ENCODE measurements around the gene EPPIN. TPM values are rescaled to one million over a fixed set of nuclear protein-coding genes. Genes with fewer than 3 reads are reported as not detected.

Gene EPPIN
- total and polyA plus RNA-seq, 10 of the 15 experiments (the other 5 are each of a cell fraction or from before 2014, with no cell fraction given), result not detected

DNA sequence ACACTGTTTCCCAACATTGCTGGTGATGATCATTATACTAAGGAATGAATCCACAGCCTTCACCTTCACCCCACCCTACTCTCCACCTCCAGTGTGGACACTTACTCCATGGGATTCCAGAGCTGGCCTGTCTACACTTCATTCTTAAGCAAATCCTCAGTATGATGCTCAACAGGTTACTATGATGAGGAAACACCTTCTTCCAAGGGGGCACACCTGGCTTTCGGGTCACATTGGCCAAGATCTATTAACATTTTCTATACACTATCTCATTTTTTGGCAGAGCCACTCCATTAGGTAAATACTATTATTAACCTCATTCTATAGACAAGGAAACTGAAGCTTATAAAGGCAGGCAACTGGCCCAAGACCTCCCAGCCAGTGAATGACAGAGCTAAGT, 8.0 kb upstream of the EPPIN start (continued):
- TF ChIP-seq ETV6 (conservative IDR thresholded peaks at IDR 0.05 in 1 of 2, IDR thresholded peaks at IDR 0.05 in 1 of 2; ENCODE audit: borderline replicate concordance in 1 of 2, low read depth in 1 of 2), result no peak
- no peak for TF ChIP-seq YBX1 (IDR thresholded peaks at IDR 0.05)
- no peak for TF ChIP-seq SMAD1 (IDR thresholded peaks at IDR 0.05; ENCODE audit: low read depth, partially characterized antibody)
- no peak for TF ChIP-seq ZNF217 (IDR thresholded peaks at IDR 0.05)
- no peak for TF ChIP-seq ZZZ3 (IDR thresholded peaks at IDR 0.05; ENCODE audit: control insufficient read depth, insufficient read length, low read depth)
- TF ChIP-seq, protein P1, sequence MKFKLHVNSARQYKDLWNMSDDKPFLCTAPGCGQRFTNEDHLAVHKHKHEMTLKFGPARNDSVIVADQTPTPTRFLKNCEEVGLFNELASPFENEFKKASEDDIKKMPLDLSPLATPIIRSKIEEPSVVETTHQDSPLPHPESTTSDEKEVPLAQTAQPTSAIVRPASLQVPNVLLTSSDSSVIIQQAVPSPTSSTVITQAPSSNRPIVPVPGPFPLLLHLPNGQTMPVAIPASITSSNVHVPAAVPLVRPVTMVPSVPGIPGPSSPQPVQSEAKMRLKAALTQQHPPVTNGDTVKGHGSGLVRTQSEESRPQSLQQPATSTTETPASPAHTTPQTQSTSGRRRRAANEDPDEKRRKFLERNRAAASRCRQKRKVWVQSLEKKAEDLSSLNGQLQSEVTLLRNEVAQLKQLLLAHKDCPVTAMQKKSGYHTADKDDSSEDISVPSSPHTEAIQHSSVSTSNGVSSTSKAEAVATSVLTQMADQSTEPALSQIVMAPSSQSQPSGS (IDR thresholded peaks at IDR 0.05; ENCODE audit: low read length), result no peak
- TF ChIP-seq REST (IDR thresholded peaks at IDR 0.05; ENCODE audit: low read depth, low read length), result no peak

GRCh38 chr20:45552456-45552855, 5.3 kb upstream of the EPPIN start:
- ChIA-PET SMC1A (ENCODE audit: uncharacterized antibody, unreplicated experiment) (no interaction called here), RAD21 (ENCODE audit: unreplicated experiment) (no interaction called here), CTCF (no interaction called here), POLR2A (no interaction called here)
- H3K27me3 ChIP-seq (replicated peaks in 1 of 2; ENCODE audit: control insufficient read depth in 2 of 2, insufficient read depth in 2 of 2, low read length in 1 of 2), result no peaks in the 10 kb centered on the region; a peak in 1 of 4 replicates
- no peaks in the 10 kb centered on the region for H3K79me2 ChIP-seq (ENCODE audit: control insufficient read depth, insufficient read depth, low read length)
- H4K20me1 ChIP-seq (ENCODE audit: control insufficient read depth, insufficient read depth), result no peaks in the 10 kb centered on the region
- intact Hi-C loops (cut with micrococcal nuclease; ENCODE audit: unreplicated experiment) (no loop called here), in situ Hi-C loops (cut with MboI) (no loop called here)
- no TSS peak for BruUV-seq (replicated peaks)
- no peak overlapping the region for H3K4me2 ChIP-seq (ENCODE audit: control insufficient read depth, insufficient read depth)
- FAIRE-seq (no peak), ATAC-seq (no peak), DNase-seq (ENCODE audit: low read depth, low spot score) (no peak)
- H3K4me1 ChIP-seq (ENCODE audit: control insufficient read depth, insufficient read depth, low read length), result no peaks in the 10 kb centered on the region
- no peaks in the 10 kb centered on the region for H3K9me3 ChIP-seq (replicated peaks; ENCODE audit: control insufficient read depth, insufficient read depth, low read length)
- WGBS (ENCODE audit: insufficient coverage, insufficient replicate concordance, low lambda C conversion rate, missing lambda C conversion rate), result 11% methylated on average over 2 of the region's 2 CpGs
- no peak overlapping the region for H2AFZ ChIP-seq (ENCODE audit: control insufficient read depth, low read depth, low read length)
- H3K36me3 ChIP-seq (ENCODE audit: control insufficient read depth in 2 of 2, insufficient read depth in 2 of 2, low read length in 1 of 2), result no peaks in the 10 kb centered on the region
- no peak overlapping the region for H3K27ac ChIP-seq (ENCODE audit: control insufficient read depth, insufficient read depth)
- no peak overlapping the region for H3K4me3 ChIP-seq
- no peak overlapping the region for H3K9ac ChIP-seq (ENCODE audit: control insufficient read depth, insufficient read depth, low read length)
- TF ChIP-seq RCOR1 (conservative IDR thresholded peaks at IDR 0.05; ENCODE audit: low read depth, low read length), result no peak
- TF ChIP-seq NR2C2 (IDR thresholded peaks at IDR 0.05; ENCODE audit: borderline replicate concordance, control insufficient read depth, insufficient read length, low read depth), result no peak
- TF ChIP-seq SRF (IDR thresholded peaks at IDR 0.05; ENCODE audit: low read depth in 2 of 2, low read length in 2 of 2), result no peak
- TF ChIP-seq, protein P2, sequence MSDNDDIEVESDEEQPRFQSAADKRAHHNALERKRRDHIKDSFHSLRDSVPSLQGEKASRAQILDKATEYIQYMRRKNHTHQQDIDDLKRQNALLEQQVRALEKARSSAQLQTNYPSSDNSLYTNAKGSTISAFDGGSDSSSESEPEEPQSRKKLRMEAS (IDR thresholded peaks at IDR 0.05; ENCODE audit: low read depth, low read length), result no peak
- TF ChIP-seq ZBTB33 (IDR thresholded peaks at IDR 0.05), result no peak
- TF ChIP-seq SUZ12 (IDR thresholded peaks at IDR 0.05; ENCODE audit: unreplicated experiment), result no peak
- TF ChIP-seq BACH1 (IDR thresholded peaks at IDR 0.05; ENCODE audit: borderline replicate concordance), result no peak
- TF ChIP-seq POLR2A (IDR thresholded peaks at IDR 0.05; ENCODE audit: low read depth, low read length), result no peak
- no peak for TF ChIP-seq BCL11A (IDR thresholded peaks at IDR 0.05; ENCODE audit: low read depth, low read length)

Data from GM12878 (cell line).